ENCODE measurements around the gene CEP57L1.
"Not testable (repeated sequence)": the region's sequence is repeated elsewhere in the genome, so short reads cannot be mapped to it uniquely, and the experiment has no call there.

The CEP57L1 gene

GRCh38 chr6:109074133-109074415 lies 21.2 kb upstream of the CEP57L1 start:
- no peak for DNase-seq (ENCODE audit: low read depth)

DNA sequence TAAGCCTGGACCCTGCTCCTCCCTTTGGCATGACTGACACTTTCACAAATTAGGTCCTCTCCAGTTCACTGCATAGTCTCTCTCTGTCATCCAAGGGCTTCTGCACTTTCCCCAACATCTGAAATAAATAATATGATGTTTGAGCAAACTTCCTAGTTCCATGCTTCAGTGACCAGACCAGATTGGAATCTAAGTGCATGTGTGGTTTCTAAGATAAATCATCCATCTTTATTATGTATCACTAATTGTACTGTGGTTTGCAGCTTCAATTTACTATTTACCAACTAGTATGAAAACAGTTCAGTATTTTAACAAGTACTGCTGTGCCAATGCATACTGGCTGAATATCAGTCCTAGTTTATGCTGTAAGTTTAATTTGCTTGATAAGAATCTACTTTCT lies 19.4 kb upstream of the CEP57L1 start:
- no peak for DNase-seq (ENCODE audit: low read depth)

DNA sequence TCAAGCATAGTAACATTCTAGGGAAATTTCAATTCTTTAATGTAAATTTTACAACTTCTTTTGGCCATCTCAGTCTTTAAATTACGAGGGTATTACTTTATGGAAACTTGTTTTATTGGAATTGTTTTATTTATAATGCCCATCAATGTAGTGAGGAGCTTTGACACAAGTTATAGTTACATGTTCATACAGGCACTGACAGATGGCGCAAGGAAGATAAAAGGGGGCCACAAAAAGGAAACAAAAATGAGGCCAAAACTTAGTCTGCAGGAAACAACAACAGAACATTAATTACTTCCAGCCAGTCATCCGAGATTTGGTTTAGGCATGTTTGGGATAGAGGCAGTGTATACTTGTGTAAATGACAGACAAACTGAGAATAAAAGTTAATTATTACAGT lies 18.9 kb upstream of the CEP57L1 start:
- no peak for DNase-seq (ENCODE audit: low read depth)

DNA sequence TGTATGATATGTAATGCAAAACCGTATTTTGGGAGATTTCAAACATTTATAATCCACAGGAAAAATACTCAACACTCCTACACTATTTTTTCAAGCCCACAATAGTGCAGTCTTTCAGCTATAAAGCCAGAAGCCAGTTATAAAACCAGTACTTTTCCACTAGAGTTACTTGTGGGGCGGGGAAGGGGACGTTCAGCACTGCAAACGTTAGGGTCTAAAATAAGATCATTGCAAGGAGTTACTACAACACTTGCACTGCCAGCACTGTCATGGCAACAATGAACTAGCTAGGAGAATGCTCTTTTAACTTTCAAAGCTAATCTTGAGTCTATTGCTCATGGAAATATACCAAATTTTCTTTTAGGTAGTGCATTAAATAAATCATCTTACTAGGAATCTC lies 15.3 kb upstream of the CEP57L1 start:
- no peak for DNase-seq (ENCODE audit: low read depth)

GRCh38 chr6:109081026-109081425 lies 14.3 kb upstream of the CEP57L1 start:
- no peak for DNase-seq (ENCODE audit: low read depth)

GRCh38 chr6:109081516-109082187 lies 13.7 kb upstream of the CEP57L1 start:
- no peak for DNase-seq (ENCODE audit: low read depth)

- DNase-seq (ENCODE audit: low read depth): peak; percentile 24
Observed at GRCh38 chr6:109082188-109082577, 13.1 kb upstream of the CEP57L1 start.

DNA sequence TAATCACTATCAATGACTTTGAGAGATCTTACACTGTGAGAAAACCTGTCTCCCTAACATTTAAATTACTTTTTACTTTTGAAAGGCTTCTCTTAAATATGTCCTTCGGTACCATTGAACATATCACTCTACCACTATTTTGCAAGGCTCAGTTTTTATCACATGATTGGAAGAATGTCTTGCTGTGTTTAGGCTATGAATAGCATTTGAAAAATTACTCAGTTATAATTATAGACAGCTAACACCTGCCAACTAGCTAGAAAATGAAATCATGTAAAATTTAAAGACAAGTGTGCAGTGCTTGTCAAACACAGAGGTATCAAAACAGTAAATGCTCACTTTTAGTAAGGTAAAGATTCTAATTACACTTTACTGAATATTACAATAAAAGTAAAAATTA lies 11.7 kb upstream of the CEP57L1 start:
- no peak for DNase-seq (ENCODE audit: low read depth)

GRCh38 chr6:109084146-109084545 lies 11.2 kb upstream of the CEP57L1 start:
- not testable (repeated sequence) for DNase-seq (ENCODE audit: low read depth)

DNA sequence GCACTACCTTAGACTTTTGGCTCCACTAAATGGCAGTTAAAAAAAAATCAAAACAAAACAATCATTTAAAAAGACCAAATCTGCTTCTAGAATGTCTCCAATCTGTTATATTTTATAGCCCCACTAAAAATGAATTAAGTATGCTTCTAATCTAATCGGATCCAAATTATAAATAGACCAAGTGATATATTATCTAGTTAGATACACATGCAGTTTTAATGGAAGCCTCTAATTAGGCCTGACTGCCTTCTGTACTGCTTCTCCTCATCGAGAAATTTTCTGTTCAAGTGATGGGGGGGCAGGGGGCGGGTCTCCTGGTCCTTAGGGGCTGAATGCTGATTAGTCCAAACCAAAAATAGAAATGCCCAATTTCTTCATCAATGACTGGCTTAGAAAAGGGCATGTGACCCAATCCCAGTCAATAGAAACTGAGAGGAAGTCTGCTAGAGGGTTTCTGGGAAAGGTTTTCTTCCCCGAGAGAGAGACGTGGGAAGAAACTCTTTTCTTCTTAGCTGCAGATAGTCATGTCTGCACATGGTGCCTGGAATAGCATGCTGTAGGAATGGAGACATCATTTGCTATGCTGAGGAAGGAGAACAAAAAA lies 7.5 kb upstream of the CEP57L1 start:
- DNase-seq (ENCODE audit: low read depth): no peak

DNA sequence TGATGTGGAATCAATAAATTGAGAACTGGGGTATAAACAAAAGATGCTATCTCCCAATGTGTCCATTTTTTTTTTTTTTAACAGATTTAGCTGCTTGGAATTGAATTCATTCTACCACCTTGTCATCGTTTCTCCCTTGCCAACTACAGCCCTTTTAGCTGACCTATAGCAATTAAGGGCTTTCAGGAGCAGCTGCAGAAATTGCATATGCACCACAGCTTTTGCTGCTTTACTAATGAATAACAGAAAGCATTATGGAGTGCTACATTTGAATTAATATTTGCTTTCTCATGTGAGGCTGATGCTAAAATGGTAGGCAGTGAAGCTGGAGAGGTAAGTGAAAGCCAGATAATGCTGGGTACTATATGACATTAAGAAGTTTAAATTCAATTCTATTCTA lies 6.3 kb upstream of the CEP57L1 start:
- DNase-seq (ENCODE audit: low read depth): no peak

DNA sequence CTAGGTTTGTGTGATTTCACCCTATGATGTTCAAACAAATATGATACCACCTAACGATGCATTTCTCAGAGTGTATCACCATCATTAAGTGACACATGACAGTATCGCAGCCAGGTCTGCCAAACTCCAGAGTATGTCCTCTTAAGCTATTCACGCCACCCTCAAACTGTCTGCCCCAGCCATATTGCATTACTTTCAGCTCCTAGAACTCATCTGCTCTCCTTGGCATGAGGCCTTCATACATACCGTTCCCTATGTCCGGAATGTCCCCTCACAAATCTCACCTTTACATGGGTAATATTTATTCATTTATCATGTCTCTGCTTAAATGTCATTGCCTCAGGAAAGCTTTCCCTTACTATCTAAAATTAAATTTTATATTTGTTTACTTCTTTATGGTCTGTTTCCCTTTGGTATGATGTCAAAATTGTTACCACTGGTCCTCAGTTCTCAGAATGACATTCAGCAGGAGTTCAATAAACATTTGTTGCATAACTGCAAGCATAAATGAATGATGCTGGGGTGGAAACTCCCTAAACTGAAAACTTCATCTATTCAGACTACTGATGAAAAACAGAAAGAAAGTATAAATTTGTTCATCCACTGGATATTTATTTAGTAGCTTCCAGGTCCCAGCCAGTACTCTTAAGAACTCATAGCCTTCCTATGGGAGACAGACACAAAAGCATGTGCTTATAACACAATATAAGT lies 3.8 kb upstream of the CEP57L1 start:
- no peak for DNase-seq (ENCODE audit: low read depth)

- DNase-seq (ENCODE audit: low read depth): no peak
Observed at GRCh38 chr6:109092074-109092473, 3.2 kb upstream of the CEP57L1 start.

GRCh38 chr6:109093732-109094415 lies 1.4 kb upstream of the CEP57L1 start:
- DNase-seq (ENCODE audit: low read depth): no peak

- peak; percentile 65 for DNase-seq (ENCODE audit: low read depth)
Observed at GRCh38 chr6:109094416-109095035, 781 bp upstream of the CEP57L1 start, which contains the start of gene SESN1. TSS of gene SESN1 (minus strand) at chr6:109094846. CDS start at chr6:109094073, 773 bp downstream.

DNA sequence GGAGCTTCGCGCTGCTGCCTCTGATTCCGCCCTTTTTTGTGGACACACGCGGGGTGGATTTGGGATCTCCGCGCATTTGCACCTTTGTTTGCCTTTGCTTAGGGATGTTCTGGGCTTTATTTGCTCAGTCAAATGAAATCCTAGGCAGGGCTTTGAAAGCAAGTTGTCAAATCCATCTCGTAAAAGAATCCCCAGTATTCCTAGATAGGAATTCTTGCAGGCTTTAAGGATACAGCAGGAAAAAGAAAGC lies 453 bp downstream of the CEP57L1 start:
- no peak for DNase-seq (ENCODE audit: low read depth)

GRCh38 chr6:109096208-109096607 lies 901 bp downstream of the CEP57L1 start:
- DNase-seq (ENCODE audit: low read depth): no peak

GRCh38 chr6:109097661-109098060 lies 2.4 kb downstream of the CEP57L1 start:
- no peak for DNase-seq (ENCODE audit: low read depth)

DNA sequence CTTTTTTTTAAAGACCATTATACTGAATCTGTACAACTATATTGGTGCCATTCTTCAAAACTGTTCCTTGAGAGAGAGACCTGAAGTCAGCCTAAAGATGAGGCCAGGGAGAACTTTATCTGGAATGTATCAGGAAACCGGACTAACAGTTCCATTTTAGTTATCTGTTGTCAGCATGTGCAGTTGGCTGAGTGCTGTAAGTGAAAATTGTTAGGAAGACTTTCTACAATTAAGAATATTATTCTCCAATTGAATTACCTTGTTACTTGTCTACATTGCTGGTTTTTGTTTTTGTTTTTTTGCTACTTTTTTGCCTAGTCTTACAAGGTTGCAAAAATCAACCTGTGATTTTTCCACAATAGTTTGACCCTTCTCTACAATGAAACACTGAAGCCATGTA lies 7.5 kb downstream of the CEP57L1 start:
- DNase-seq (ENCODE audit: low read depth): no peak

DNA sequence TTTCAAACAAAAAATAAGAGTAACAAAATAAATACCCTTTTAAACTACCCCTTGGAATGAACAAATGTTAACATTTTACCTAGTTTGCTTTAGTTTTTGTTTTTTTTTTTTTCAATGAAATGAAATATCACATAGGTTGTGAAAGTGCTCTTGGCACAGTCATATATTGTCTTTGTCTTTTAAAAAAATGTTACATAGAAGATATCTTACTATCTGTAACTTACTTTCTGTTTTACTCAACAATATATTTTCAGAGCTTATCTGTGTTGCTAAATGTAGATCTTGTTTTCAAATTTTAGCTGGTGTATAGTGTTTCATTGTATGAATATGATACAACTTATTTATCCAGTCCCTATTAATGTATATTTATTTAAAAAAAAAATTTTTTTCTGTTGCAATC lies 8.6 kb downstream of the CEP57L1 start:
- DNase-seq (ENCODE audit: low read depth): no peak

DNA sequence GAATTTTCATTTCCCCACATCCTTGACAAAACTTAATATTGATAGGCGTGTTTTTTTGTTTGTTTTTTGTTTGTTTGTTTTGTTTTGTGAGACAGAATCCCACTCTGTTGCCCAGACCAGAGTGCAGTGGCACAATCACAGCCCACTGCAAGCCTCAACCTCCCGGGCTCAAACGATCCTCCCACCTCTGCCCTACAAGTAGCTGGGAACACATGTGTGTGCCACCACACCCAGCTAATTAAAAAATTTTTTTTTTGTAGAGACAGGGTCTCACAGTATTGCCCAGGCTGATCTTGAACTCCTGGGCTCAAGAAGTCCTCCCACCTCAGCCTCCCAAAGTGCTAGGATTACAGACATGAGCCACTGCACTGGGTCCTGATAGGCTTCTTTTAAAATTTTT lies 9.2 kb downstream of the CEP57L1 start:
- no peak for DNase-seq (ENCODE audit: low read depth)

DNA sequence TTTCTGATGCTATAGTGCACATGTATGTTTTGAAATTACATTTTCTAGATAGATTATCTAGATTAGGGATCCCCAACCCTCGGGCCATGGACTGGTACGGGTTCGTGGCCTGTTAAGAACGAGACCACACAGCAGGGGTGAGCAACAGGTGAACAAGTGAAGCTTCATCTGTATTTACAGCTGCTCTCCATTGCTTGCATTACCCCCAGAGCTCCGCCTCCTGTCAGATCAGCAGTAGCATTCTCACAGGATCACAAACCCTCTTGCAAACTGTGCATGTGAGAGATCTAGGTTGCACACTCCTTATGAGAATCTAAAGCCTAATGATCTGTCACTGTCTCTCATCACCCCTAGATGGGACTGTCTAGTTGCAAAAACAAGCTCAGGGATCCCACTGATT lies 10.4 kb downstream of the CEP57L1 start:
- DNase-seq (ENCODE audit: low read depth): no peak

GRCh38 chr6:109109663-109110062 lies 14.4 kb downstream of the CEP57L1 start:
- not testable (repeated sequence) for DNase-seq (ENCODE audit: low read depth)
